Heart left ventricle (tissue), 13 donors: ENCODE results near the gene TTC5.

ENCODE experiments used
- CTCF ChIP-seq, 12 donors: fragments of 200-600 bp; sonication (generic) in 4 of 12; IDR thresholded peaks; one replicate each; pipeline versions ENCODE4 v1.5.0 to v1.8.0; 2018 to 2022; ENCODE audit warnings: antibody characterized with exemption in 12 of 12, mild to moderate bottlenecking in 5 of 12
- POLR2A ChIP-seq, 2 donors: fragments of 450-650 bp; IDR thresholded peaks; one replicate each; pipeline ENCODE4 v1.6.1; 2017; ENCODE audit warnings: antibody characterized with exemption in 2 of 2, mild to moderate bottlenecking in 2 of 2, moderate library complexity in 2 of 2
- donor health status: ischemic (EF 13 %, LVEDD 7.1; RV severe dilation, severe dysfunction).
- donor health status: DM: no; HTN: yes; CAD: no.
- donor health status: DM: no; HTN: no; CAD: no.
- donor health status: ischemic (EF 25% LVEDD 6.9; RV normal size, moderate dysfunction).
- donor health status: ischemic (EF 25% LVEDD 5.7; RV mildly dilated, moderate dysfunction).
- donor health status: ischemic (EF 35%, LVEDD 5.7; RV mildly dilated, moderate dysfunction).
- donor health status: nonischemic (EF 11% LVEDD 7.7; RV severe dilation, severe dysfunction).
- donor health status: DM: yes; HTN: yes; CAD: no.
- donor health status: PGD.
- donor health status: ischemic (EF 29% LVEDD 5.4; RV normal size, mild dysfunction).
- donor health status: nonischemic (EF 23%, LVEDD 6.1; RV moderate dilation, normal function).

GRCh38 chr14:20277409-20277808 is 28.3 kb downstream of the TTC5 start:
- TF ChIP-seq CTCF (IDR thresholded peaks at IDR 0.05) (no peak), POLR2A (IDR thresholded peaks at IDR 0.05) (no peak)
